SIG-M5 (cell line): ENCODE data around the gene CEACAM19.
"Not testable (repeated sequence)": the region's sequence is repeated elsewhere in the genome, so short reads cannot be mapped to it uniquely, and the experiment has no call there.

Source experiments
- DNase-seq: peaks from one replicate; lab custom pipeline; 2025; lab: John Stamatoyannopoulos, UW

Gene CEACAM19

DNA sequence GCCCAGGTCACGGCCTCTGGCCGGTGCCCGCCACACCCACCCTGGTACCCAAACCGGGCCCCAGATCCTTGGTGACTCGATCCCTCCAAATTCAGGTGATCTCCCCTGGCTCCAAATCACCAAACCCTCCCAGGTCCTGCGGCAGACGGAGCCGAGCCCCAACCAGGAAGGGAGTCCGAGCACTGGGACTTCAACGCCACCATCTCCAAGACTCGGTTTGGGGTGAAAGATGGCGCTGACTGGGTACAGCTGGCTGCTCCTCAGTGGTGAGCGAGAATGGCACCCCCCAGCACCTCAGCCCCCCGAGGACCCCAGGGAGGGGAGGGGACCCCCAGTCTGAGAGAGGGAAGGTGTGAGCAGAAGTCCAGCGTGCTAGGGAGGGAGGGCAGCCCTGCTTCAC, 29.9 kb downstream of the CEACAM19 start:
- DNase-seq = no peak

- no peak for DNase-seq
Measured at GRCh38 chr19:44702551-44703176, 31.4 kb downstream of the CEACAM19 start.

DNA sequence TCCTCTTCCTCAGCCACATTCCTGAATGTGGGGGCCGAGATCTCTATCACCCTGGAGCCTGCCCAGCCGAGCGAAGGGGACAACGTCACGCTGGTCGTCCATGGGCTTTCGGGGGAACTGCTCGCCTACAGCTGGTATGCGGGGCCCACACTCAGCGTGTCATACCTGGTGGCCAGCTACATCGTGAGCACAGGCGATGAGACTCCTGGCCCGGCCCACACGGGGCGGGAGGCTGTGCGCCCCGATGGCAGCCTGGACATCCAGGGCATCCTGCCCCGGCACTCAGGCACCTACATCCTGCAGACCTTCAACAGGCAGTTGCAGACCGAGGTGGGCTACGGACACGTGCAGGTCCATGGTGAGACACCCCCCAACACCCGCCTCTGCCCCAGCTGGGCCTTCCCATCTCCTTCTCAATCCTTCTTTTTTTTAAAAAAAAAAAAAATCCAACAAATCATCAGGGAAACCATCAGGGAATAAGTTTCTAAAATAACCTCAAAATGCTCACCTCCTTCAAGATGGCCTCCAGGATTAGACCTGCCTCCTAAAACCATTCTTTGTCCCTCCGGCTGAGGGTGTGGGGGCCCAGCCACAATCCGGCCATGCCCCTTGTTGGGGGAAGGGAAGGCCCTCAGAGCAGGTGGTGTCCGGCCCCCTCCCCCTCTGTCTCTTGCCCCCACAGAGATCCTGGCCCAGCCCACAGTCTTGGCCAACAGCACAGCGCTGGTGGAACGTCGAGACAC, 32.2 kb downstream of the CEACAM19 start:
- no peak for DNase-seq

- DNase-seq = no peak
Measured at GRCh38 chr19:44704982-44705381, 33.7 kb downstream of the CEACAM19 start.

- DNase-seq = no peak
Measured at GRCh38 chr19:44705502-44706010, 34.3 kb downstream of the CEACAM19 start.

DNA sequence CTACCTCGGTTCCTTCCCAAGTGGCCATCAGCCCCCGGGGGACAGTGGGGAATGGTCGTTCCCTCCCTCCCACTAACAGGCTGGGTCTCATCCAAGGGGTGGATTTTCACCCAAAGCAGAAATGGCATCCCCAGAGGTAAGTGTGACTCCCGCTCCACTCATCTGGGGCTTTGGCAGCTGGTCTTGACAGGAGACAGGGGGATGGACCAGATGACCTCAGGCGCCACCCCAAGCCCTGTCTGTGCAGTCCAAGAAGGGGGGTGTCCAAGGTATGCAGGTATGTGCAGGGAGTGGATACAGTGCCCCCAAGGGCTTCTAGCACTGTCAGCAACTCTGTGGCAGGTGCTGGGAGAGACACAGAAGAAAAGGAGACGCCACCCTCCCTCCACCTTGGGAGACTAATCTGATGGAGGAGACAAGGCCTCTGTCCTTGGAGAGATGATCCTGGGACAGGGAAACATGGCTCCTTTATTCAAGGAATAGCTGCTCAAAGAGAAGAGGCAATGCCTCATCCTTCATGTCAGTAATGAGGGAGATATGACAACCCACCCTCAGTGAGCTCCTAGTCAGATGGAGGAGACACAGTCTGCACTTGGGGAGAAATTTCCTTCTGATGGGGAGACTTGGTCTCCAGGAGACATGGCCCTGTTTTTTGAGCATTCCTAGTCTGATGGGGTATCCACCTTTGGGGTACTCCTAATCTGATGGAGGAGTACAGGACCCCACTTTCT, 35.4 kb downstream of the CEACAM19 start:
- no peak for DNase-seq

- DNase-seq = no peak
Measured at GRCh38 chr19:44707794-44708193, 36.5 kb downstream of the CEACAM19 start.

GRCh38 chr19:44708940-44709339, 37.7 kb downstream of the CEACAM19 start:
- no peak for DNase-seq

GRCh38 chr19:44709434-44710266, 38.4 kb downstream of the CEACAM19 start:
- DNase-seq = not testable (repeated sequence)

DNA sequence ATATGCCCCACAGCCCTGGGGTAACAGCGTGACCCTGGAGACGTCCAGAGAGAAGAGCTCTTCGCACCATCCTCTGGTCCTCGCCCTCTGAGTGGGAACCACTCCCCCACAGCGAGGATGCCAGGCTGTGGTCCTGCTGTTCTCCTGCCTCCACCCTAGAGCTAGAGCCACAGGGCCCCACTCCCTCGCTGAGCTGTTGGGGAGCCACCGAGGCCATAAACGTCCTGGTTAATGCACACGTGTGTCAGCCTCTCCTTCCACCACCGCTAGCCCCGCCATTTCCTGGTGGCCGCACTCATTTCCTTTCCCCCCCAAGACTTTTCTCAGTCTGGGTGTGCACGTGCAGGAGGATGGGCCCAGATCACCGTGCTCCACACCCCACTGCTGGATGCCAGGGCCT, 39.2 kb downstream of the CEACAM19 start:
- no peak for DNase-seq

DNA sequence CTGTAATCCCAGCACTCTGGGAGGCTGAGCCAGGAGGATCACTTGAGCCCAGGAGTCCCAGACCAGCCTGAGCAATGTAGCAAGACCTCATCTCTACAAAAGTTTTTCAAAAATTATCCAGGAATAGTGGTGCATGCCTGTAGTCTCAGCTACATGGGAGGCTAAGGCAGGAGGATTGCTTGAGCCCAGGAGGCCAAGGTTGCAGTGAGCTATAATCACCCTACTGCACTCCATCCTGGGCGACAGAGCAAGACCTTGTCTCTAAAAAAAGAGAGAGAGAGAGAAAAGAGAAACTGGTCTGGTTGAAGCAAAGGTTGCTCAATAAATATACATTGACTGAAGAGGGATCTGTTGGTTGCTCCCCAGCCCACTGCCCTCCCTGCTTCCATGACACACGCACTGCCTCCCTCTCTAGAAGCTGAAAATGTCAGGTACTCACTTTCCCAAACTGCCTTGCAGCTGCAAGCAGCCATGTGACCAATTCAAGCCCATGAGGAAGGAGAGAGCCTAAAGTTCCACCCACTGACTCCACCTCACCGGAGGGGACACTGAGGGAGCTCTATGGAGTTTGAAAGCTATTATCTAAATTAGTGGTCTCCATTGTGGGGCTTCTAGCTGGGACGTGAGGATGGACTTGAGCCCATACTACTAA, 41.7 kb downstream of the CEACAM19 start:
- no peak for DNase-seq

GRCh38 chr19:44714597-44715169, 43.4 kb downstream of the CEACAM19 start:
- no peak for DNase-seq

DNA sequence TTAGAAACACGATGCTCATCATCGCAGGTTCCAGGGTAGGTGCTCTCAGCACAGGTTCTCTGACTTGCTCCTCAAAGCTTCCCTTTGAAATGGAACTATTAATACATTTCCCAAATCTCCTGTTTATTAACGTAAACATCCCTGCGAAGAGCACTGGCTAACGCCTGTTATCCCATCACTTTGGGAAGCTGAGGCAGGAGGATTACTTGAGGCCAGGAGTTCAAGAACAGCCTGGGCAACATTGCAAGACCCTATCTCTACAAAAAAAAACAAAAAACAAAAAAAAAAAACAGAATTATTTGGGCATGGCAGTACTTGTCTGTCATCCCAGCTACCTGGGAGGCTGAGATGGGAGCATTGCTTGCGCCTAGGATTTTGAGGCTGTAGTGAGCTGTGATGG, 46.3 kb downstream of the CEACAM19 start:
- DNase-seq = no peak

DNA sequence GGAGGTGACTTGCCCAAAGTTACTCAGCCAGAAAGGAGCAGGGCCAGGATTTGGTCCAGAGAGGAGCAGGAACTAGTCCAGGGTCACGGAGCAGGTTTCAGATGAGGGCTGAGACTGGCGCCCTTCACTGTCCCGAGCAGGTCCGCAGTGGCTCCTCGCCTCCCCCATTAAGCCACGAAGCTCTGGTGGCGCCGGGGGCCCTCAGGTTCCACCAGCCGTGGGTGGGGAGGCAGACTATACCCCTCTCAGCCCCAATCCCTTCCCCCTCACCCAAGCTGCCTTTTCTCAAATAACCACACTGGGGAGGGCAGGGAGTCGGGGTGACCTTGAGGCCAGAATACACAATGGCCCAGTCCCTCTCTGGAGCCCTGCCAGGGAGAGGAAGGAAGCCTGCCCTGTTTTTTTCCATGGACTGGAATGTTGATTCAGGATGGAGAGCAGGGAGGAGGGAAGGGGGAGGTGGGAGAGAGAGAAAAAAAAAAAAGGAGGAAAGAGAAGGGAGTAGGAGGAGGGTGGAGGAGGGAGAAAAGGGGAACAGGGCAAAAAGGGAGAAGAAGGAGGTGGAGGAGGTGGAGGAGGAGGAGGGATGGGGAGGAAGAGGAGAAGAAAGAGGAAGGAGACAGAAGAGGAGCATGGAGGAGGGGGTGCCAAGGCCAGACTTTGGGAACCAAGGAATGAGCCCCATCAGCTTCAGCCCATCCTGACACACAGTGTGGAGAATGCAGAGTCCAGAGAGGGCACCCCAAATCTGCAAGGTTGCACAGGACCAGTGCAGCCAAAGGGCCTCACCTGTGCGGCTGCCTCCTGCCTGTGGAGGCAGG, 47.4 kb downstream of the CEACAM19 start:
- DNase-seq = no peak

DNA sequence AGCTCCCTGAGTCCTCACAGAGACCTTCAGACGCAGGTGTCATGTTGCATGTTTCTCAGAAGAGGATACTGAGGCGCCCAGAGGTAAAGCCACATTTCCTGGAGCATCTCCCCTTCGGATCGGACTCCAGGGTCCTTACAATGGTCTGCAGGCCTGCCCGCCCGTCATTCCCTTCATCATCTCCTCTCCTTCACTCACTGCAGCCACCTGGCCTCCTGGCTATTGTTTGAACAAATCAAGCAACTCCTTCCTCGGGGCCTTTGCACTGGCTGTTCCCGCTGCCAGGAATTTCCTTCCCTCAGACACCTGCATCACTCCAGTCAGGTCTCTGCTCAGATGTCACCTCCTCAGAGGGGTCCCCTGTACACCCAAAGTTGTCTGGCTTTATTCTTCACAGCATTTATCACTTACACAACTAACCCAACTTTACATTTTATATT, 48.0 kb downstream of the CEACAM19 start:
- no peak for DNase-seq

DNA sequence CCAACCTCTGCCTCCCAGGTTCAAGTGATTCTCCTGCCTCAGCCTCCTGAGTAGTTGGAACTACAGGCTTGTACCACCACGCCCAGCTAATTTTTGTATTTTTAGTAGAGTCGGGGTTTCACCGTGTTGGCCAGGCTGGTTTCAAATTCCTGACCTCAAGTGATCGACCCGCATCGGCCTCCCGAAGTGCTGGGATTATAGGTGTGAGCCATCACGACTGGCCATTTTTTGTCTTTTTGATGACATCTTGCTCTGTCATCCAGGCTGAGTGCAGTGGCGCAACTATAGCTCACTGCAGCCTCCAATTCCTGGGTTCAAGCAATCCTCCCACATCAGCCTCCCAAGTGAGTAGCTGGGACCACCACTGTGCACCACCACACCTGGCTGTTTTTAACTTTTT, 49.1 kb downstream of the CEACAM19 start:
- not testable (repeated sequence) for DNase-seq

GRCh38 chr19:44720945-44721344, 49.7 kb downstream of the CEACAM19 start:
- no peak for DNase-seq

GRCh38 chr19:44721369-44721768, 50.1 kb downstream of the CEACAM19 start:
- not testable (repeated sequence) for DNase-seq

DNA sequence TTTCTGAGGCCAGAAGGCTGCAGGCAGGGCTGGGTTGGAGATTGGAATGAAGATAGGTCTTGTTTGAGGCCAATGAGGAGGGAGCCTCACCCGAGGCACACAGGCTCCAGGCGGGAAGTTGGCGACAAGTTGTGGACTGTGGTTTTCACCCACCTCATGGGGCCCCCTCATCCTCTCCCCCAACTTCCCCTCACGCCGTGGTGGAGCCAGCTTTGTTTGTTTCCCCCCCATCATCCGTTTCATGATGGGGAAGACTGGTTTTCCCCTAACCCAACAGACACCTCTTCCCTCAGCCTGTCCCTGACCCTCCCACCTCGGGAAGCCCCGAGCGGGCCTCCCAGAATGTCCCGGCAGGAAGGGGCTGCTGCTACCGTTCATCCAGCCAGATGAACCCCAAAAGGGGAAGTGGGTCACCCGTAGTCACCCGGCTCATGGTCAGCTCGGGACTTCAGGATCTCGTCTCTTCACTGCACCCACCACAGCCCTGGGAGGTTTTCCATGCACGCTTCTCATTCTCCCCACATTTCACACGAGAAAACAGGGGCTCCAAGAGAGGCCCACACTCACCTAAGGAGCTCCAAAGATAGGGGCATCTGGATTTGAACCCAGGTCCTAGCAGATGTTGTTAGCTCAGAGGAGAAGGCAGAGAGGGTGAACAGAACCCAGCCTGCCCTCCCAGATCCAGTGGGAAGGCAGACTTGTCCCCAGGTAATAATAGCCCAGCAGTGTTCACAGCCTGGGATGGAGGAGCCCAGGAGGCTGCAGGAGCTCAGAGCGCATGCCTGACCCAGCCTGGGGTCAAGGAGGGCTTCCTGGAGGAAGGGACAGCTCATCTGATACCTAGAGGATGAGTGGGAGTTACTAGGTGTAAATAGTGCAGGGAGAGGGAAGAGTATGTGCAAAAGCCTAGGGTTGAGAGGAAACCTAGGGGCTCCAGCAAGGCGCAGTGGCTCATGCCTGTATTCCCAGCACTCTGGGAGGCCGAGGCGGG, 51.1 kb downstream of the CEACAM19 start:
- no peak for DNase-seq
